Glomerular visceral epithelial cell (primary cell): ENCODE data around the gene ZNF8.
"Not testable (repeated sequence)": the region's sequence is repeated elsewhere in the genome, so short reads cannot be mapped to it uniquely, and the experiment has no call there.

ENCODE experiments used
- DNase-seq: peaks from one replicate; pipeline ENCODE4 v3.0.0-alpha.2; 2016; ENCODE audit errors: extremely low spot score

The ZNF8 gene

DNA sequence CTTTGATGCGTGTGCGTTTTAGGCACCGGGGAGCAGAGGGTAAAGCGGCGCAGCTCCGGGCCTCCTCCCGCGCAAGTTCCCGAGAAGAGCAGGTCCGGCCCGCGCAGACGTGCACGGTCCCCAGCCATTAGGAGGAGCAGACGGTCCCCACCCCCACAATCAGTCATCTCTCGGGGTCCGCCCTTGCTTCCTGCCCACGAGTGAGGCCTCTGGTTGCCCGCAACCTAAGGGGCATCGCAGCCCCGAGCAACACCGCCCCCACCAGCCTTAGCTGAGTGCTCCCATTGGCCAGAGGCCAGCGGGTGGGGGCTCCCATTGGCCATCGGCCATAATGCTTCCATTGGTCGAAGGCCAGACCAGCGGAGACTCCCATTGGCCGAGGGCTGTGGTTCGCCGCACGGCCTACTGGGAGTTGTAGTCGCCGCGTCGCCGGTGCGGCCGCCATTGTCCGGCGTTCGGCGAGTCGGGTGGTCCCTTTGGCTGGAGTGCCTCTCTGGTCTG lies at the start of gene ZNF8:
TSS of gene ZNF8 (plus strand) at position 415 of the 501 bp plus-strand sequence. CDS start 127 bp downstream, outside the sequence.
- DNase-seq: peak; percentile 99

GRCh38 chr19:58229255-58229639 lies 49.5 kb upstream of the ZNF8 start:
- peak; percentile 28 for DNase-seq

DNA sequence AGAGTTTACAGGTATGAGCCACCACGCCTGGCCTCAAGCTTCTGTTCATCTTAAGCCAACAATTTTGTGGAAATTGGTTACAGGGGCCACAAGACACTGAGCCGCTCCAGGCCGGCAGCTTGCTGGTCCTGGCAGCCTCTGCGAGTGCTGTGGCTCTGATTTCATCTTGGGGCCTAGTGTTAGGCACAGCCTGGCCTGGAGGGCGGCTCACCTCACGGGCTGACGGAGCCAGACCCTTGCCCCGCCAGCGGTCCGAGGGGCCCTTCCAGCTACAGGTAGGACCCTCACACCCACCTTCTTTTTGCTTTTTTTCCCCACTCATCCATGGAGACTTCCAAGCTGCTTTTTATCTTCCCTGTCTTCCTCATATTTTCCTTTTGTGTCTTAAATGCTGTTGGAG lies 41.4 kb upstream of the ZNF8 start:
- no peak for DNase-seq

DNA sequence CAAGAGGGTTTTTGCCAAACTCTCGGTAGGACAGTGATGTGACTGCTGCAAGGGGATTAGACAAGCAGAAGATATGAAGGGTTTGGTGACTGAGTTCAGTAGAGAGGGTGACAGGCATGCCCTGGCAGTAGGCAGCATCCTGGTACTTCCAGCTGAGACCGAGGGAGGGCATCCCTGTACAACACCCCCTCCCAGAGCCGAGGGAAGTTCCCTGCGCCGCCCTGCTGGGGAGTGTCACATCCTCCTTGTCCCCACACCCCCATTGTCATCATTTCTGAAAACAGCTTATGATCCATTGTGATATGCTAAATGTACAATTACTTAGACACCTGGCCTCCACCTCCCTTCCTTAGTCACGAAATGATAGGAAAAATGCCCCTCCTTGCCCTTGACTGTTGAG lies 35.4 kb upstream of the ZNF8 start:
- DNase-seq: no peak

DNA sequence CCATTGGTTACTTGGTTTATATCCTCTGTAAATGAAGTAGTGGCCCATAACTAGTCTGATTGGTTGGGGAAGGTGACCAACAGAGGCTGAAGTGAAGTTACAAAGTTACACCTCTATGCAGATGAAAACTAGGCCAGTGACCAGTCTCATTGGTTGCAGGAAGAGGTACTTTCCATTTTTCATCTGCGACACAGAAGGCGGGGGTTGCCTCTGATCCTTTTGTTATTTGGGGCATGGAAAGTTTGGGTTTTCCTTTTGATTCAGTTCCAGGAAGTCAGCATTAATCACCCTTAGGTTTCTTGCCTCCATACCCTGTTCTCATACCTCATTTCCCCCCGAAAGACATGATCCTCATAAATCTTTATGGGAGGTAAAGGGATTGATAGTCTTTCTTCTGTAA lies 29.9 kb upstream of the ZNF8 start:
- no peak for DNase-seq

DNA sequence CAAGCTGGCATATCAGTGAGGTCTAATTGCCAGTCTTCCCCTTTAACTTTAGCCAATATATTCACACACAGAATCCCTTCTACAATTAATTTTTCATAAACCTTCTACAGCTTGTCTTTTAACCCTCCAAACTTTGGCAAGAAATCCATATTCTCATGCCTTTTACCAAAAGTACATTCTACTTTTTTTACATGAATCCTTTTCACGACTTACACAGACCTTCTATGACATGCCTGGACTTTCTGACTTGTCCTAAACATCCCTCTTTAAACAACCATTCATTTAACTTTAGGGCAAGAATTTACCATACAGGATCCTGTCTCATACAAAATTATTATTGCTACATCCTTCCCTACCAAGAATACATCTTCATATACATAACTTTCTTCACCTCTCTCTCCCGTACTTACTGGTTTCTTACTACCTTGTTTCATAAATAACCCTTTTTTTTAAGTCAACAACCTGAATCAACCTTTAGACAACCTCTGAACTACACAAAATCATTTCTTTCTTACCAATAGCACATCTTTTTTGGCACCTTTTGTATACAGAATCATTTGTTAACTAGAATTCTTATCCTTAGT lies 26.6 kb upstream of the ZNF8 start:
- no peak for DNase-seq

GRCh38 chr19:58258259-58258658 lies 20.5 kb upstream of the ZNF8 start:
- DNase-seq: not testable (repeated sequence)

DNA sequence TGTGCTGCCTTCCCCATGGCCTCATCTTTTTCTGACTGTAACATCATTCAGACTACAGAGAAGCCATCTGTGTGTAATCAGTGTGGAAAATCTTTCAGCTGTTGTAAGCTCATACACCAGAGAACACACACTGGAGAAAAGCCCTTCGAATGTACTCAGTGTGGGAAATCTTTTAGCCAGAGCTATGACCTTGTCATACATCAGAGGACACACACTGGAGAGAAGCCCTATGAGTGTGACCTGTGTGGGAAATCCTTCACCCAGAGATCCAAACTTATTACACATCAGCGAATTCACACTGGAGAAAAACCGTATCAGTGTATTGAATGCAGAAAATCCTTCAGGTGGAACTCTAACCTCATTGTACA lies 17.2 kb upstream of the ZNF8 start:
- no peak for DNase-seq

GRCh38 chr19:58261968-58262921 lies 16.5 kb upstream of the ZNF8 start:
- DNase-seq: no peak

DNA sequence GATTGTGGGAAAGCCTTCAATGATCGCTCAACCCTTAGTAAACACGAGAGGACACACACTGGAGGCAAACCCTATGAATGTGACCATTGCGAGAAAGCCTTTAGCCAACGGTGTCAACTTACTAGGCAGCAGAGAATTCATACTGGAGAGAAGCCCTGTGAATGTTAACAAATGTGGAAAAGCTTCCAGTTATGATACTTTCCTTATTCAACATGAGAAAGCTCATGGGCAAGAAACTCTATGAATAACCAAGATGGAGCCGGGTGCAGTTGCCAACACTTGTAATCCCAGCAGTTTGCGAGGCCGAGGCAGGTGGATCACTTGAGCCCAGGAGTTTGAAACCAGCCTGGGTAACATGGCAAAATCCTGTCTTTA lies 15.8 kb upstream of the ZNF8 start:
- no peak for DNase-seq

- DNase-seq: no peak
Observed at GRCh38 chr19:58265100-58265499, 13.7 kb upstream of the ZNF8 start.

DNA sequence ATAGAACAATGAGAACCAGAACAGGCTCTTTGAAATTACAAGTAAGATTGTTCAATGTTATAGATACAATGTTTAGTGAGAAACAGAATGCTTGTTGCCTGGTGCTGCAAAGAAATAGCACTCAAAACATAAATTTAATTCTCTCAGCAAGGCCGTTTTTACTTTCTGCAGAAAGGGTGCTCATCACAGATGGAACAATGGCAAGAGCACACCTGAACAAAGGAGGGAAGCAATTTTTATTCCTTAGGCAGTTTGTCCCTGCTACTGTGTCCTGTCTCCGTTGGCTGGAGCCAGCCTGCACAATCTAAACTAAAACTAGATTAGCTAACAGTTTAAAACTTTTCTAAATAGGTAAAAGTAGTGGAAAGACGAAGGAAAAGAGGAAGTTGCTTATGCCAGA lies 10.4 kb upstream of the ZNF8 start:
- no peak for DNase-seq

GRCh38 chr19:58274771-58275201 lies 4.0 kb upstream of the ZNF8 start:
- no peak for DNase-seq

- DNase-seq: no peak
Observed at GRCh38 chr19:58275564-58275963, 3.2 kb upstream of the ZNF8 start.

DNA sequence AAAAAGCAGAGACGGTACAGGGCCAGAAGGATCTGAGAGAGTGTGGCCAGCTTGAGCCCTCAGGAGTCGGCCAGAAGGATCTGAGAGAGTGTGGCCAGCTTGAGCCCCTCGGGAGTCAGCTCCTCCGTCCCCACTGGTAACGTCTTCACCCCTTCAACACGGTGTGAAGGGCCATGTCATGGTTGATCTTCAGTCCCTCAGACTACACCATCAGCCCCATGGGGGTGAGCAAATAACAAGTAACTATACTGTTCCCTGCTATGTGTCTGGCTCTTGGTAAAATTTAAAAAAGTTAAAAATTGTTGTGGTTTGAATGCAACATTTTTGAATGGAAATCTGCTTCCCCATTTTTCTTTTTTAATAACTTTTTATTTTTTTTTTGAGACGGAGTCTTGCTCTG lies 1.6 kb upstream of the ZNF8 start:
- DNase-seq: no peak

DNA sequence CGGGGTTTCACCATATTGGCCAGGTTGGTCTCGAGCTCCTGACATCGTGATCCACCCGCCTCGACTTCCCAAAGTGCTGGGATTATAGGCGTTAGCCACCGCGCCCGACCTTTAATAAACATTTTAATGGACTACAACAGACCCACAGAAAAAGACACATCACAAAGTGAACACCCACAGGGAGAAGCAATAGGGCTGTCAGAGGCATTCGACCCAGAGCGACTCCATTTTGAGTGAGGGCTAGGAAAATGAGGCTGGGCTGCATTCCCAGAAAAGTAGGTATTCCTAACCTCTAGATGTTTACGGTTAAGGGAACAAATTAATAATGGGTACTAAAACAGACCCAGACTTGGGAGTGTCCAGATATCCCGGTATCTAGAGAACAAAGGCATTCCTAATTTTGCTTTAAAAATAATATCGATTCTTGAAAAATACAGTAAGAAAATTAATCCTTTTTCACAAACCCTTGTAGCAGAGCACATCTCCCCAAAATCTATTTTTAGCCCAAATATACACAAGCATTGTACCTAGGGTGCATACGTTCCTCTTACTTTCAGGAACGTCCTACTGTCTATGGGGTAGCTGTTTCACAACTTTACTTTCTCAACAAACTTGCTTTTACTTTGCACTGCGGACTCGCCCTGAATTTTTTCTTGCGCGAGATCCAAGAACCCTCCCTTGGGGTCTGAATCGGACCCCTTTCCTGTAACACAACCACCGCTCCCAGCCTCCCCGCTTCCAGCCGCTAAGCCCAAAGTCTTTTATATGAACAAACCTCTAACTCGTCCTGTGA lies 811 bp upstream of the ZNF8 start:
- no peak for DNase-seq

- DNase-seq: peak; percentile 59
Observed at GRCh38 chr19:58279042-58279924, 528 bp downstream of the ZNF8 start.

DNA sequence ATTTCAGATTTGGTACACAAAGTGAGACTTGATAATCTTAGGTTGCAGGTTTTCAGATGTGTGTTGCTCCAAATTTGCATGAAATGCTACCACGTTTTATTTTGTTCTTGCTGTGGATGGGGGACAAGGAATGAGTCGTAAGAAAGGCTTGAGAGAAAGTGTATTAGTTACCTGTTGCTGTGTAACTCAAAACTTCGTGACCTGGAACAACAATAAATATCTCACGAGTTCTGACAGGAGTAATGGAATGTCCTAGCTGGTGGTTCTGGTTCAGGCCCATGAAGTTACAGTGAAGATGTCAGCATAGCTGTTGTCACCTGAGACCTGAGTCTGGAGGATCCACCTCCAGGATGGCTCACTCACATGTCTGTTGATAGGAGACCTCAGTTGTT lies 1.2 kb downstream of the ZNF8 start:
- no peak for DNase-seq

- no peak for DNase-seq
Observed at GRCh38 chr19:58284199-58284598, 5.4 kb downstream of the ZNF8 start.

DNA sequence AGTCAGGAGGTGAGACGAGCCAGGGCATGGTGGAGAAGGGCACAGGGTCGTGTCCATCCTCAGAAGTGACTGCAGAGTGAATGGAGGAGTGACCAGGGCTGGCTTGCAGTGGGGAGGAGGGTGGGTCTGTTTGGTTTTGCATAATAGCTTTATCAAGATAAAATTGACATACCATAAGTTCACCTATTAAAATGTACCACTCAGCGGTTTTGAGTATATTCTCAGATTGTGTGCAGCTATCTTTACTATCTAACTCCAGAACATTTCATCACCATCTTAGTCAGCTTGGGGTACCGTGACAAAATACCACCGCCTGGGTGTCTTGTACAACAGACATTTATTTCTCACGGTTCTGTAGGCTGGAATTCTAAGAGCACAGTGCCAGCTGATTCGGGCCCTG lies 13.2 kb downstream of the ZNF8 start:
- DNase-seq: no peak

DNA sequence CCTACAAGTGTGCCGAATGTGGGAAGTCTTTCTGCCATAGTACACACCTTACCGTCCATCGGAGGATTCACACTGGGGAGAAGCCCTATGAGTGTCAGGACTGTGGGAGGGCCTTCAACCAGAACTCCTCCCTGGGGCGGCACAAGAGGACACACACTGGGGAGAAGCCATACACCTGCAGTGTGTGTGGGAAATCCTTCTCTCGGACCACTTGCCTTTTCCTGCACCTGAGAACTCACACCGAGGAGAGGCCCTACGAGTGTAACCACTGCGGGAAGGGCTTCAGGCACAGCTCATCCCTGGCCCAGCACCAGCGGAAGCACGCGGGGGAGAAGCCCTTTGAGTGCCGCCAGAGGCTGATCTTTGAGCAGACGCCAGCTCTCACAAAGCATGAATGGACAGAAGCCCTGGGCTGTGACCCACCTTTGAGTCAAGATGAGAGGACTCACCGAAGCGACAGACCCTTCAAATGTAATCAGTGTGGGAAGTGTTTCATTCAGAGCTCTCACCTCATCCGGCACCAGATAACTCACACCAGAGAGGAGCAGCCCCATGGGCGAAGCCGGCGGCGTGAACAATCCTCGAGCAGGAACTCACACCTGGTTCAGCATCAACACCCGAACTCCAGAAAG lies 16.1 kb downstream of the ZNF8 start:
- no peak for DNase-seq
